GM12891 (cell line): ENCODE results near the gene DCP1A.

ENCODE experiments used
- DNase-seq: peaks from one replicate; pipeline ENCODE4 v3.0.0; 2011; ENCODE audit warnings: low spot score; ENCODE audit not compliant: insufficient read length
- FAIRE-seq: peaks from 2 replicates; lab custom pipeline; 2011; peaks lifted over from hg19 to GRCh38; lab: Jason Lieb, UNC
- PAX5 ChIP-seq: IDR thresholded peaks from 2 replicates; pipeline ENCODE4 v1.6.1; 2011; ENCODE audit warnings: low read length, moderate library complexity, mild to moderate bottlenecking; ENCODE audit not compliant: insufficient read depth, severe bottlenecking
- POLR2A ChIP-seq: IDR thresholded peaks from 2 replicates; pipeline ENCODE4 v1.6.1; 2011; ENCODE audit warnings: low read depth, low read length, control low read depth
- POLR2AphosphoS5 ChIP-seq: IDR thresholded peaks from 2 replicates; pipeline ENCODE4 v1.6.1; 2011; ENCODE audit warnings: low read depth, low read length, control low read depth
- POU2F2 ChIP-seq: IDR thresholded peaks from 2 replicates; pipeline ENCODE4 v1.6.1; 2011; ENCODE audit warnings: low read depth, mild to moderate bottlenecking, control low read depth, low read length, moderate library complexity
- SPI1 ChIP-seq: IDR thresholded peaks from 2 replicates; pipeline ENCODE4 v1.6.1; 2011; ENCODE audit warnings: low read depth, low read length, control low read depth
- TAF1 ChIP-seq: IDR thresholded peaks from 2 replicates; pipeline ENCODE4 v1.6.1; 2011; ENCODE audit warnings: low read depth, low read length, control low read depth

DCP1A gene

GRCh38 chr3:53250881-53251605 lies 96.3 kb downstream of the DCP1A start:
- TF ChIP-seq POLR2AphosphoS5 (no peak), POLR2A (no peak), SPI1 (no peak), TAF1 (no peak)
- DNase-seq (no peak), FAIRE-seq (no peak)

GRCh38 chr3:53250453-53250852 lies 96.9 kb downstream of the DCP1A start:
- FAIRE-seq (no peak), DNase-seq (no peak)
- no peak for TF ChIP-seq POU2F2
- TF ChIP-seq POLR2A = no peak
- no peak for TF ChIP-seq SPI1
- TF ChIP-seq POLR2AphosphoS5 = no peak
- TF ChIP-seq TAF1 = no peak

GRCh38 chr3:53248161-53248560 lies 99.2 kb downstream of the DCP1A start:
- TF ChIP-seq SPI1 (no peak), PAX5 (no peak), POLR2A (no peak), POU2F2 (no peak), POLR2AphosphoS5 (no peak), TAF1 (no peak)
- DNase-seq = no peak
- FAIRE-seq = no peak

- FAIRE-seq (peak; percentile 31), DNase-seq (no peak)
- TF ChIP-seq SPI1 (no peak), PAX5 (no peak), TAF1 (no peak), POLR2AphosphoS5 (no peak), POLR2A (no peak), POU2F2 (no peak)
Observed at GRCh38 chr3:53247619-53248018, 99.7 kb downstream of the DCP1A start.

GRCh38 chr3:53244271-53244670 lies 103.1 kb downstream of the DCP1A start:
- no peak for DNase-seq
- no peak for FAIRE-seq
- TF ChIP-seq TAF1 (no peak), POU2F2 (no peak), POLR2A (no peak), SPI1 (no peak), PAX5 (no peak), POLR2AphosphoS5 (no peak)

GRCh38 chr3:53243785-53244184 lies 103.6 kb downstream of the DCP1A start:
- no peak for FAIRE-seq
- no peak for DNase-seq
- TF ChIP-seq POLR2AphosphoS5 (no peak), PAX5 (no peak), TAF1 (no peak)

GRCh38 chr3:53243165-53243564 lies 104.2 kb downstream of the DCP1A start:
- DNase-seq = no peak
- no peak for FAIRE-seq
- TF ChIP-seq POLR2A = no peak
- TF ChIP-seq TAF1 = no peak
- TF ChIP-seq SPI1 = no peak
- TF ChIP-seq PAX5 = no peak
- no peak for TF ChIP-seq POLR2AphosphoS5
- no peak for TF ChIP-seq POU2F2

- FAIRE-seq = no peak
- no peak for DNase-seq
- TF ChIP-seq TAF1 (no peak), PAX5 (no peak), POU2F2 (no peak)
Observed at GRCh38 chr3:53242642-53243041, 104.7 kb downstream of the DCP1A start.

GRCh38 chr3:53242155-53242554 lies 105.2 kb downstream of the DCP1A start:
- no peak for DNase-seq
- FAIRE-seq = no peak
- TF ChIP-seq SPI1 = no peak
- TF ChIP-seq POLR2A = no peak
- no peak for TF ChIP-seq PAX5
- no peak for TF ChIP-seq POU2F2
- no peak for TF ChIP-seq POLR2AphosphoS5
- TF ChIP-seq TAF1 = no peak
